Liver (tissue), 9 donors: ENCODE results near the gene TTC28. TPM values are rescaled to one million over a fixed set of nuclear protein-coding genes. Genes with fewer than 3 reads are reported as not detected.

Experiments
- DNase-seq: peaks from one replicate; pipeline ENCODE4 v3.0.0-alpha.2; 2017; ENCODE audit warnings: low spot score
- H3K27ac ChIP-seq, 2 donors: one replicate each; pipeline ENCODE4 v1.7.0; 2013; ENCODE audit warnings: inconsistent platforms in 2 of 2, low read length in 2 of 2, control low read depth in 1 of 2, low read depth in 1 of 2, mild to moderate bottlenecking in 1 of 2
- H3K27me3 ChIP-seq, 4 donors: one replicate each; pipeline versions ENCODE4 v1.6.1 to v1.7.0; 2013; ENCODE audit warnings: low read length in 3 of 4, inconsistent platforms in 1 of 4, mild to moderate bottlenecking in 1 of 4, moderate library complexity in 1 of 4; ENCODE audit not compliant: control insufficient read depth in 4 of 4, insufficient read depth in 4 of 4
- H3K36me3 ChIP-seq, 4 donors: one replicate each; pipeline versions ENCODE4 v1.6.1 to v1.7.0; 2013; ENCODE audit warnings: low read length in 3 of 4, mild to moderate bottlenecking in 3 of 4, low read depth in 1 of 4, moderate library complexity in 1 of 4; ENCODE audit not compliant: control insufficient read depth in 4 of 4, insufficient read depth in 3 of 4
- H3K4me1 ChIP-seq, 4 donors: one replicate each; pipeline versions ENCODE4 v1.6.1 to v1.7.0; 2013; ENCODE audit warnings: low read length in 3 of 4, mild to moderate bottlenecking in 3 of 4, moderate library complexity in 1 of 4; ENCODE audit not compliant: control insufficient read depth in 4 of 4, insufficient read depth in 4 of 4
- H3K4me3 ChIP-seq, 3 donors: one replicate each; pipeline versions ENCODE4 v1.6.1 to v1.7.0; 2013; ENCODE audit warnings: low read length in 3 of 3, control low read depth in 1 of 3, low read depth in 1 of 3, mild to moderate bottlenecking in 1 of 3
- H3K9ac ChIP-seq, 2 donors: one replicate each; pipeline ENCODE4 v1.7.0; 2013; ENCODE audit warnings: low read length in 2 of 2, mild to moderate bottlenecking in 2 of 2, moderate library complexity in 2 of 2, control low read depth in 1 of 2, low read depth in 1 of 2
- H3K9me3 ChIP-seq, 4 donors: one replicate each; pipeline versions ENCODE4 v1.6.1 to v1.7.0; 2013; ENCODE audit warnings: low read length in 3 of 4; ENCODE audit not compliant: control insufficient read depth in 4 of 4
- EGR1 ChIP-seq, 2 donors: IDR thresholded peaks; 2 replicates each; pipeline ENCODE4 v1.6.1; 2016 to 2018; ENCODE audit warnings: antibody characterized with exemption in 2 of 2, low read depth in 2 of 2
- FOXA1 ChIP-seq: IDR thresholded peaks from 2 replicates; pipeline ENCODE4 v1.6.1; 2016; ENCODE audit warnings: antibody characterized with exemption
- HNF4A ChIP-seq, 2 donors: conservative IDR thresholded peaks; 2 replicates each; pipeline ENCODE4 v1.6.1; 2016; ENCODE audit warnings: antibody characterized with exemption in 2 of 2, mild to moderate bottlenecking in 2 of 2
- HNF4G ChIP-seq: IDR thresholded peaks from 2 replicates; pipeline ENCODE4 v1.6.1; 2016; ENCODE audit warnings: antibody characterized with exemption
- JUND ChIP-seq, 2 donors: IDR thresholded peaks; 2 replicates each; pipeline ENCODE4 v1.6.1; 2016; ENCODE audit warnings: antibody characterized with exemption in 2 of 2
- NR2F2 ChIP-seq: IDR thresholded peaks from 2 replicates; pipeline ENCODE4 v1.6.1; 2016; ENCODE audit warnings: antibody characterized with exemption
- RAD21 ChIP-seq, 2 donors: IDR thresholded peaks; 2 replicates each; pipeline ENCODE4 v1.6.1; 2016; ENCODE audit warnings: antibody characterized with exemption in 2 of 2, mild to moderate bottlenecking in 2 of 2
- RXRA ChIP-seq, 2 donors: IDR thresholded peaks; 2 replicates each; pipeline ENCODE4 v1.6.1; 2017 to 2018; ENCODE audit warnings: antibody characterized with exemption in 2 of 2, mild to moderate bottlenecking in 1 of 2
- SP1 ChIP-seq: IDR thresholded peaks from 2 replicates; pipeline ENCODE4 v1.6.1; 2018; ENCODE audit warnings: antibody characterized with exemption, mild to moderate bottlenecking
- TAF1 ChIP-seq: conservative IDR thresholded peaks from 2 replicates; pipeline ENCODE4 v1.6.1; 2016; ENCODE audit warnings: antibody characterized with exemption, mild to moderate bottlenecking
- YY1 ChIP-seq: IDR thresholded peaks from 2 replicates; pipeline ENCODE4 v1.6.1; 2016; ENCODE audit warnings: antibody characterized with exemption, mild to moderate bottlenecking
- WGBS: extraction: QIAGEN DNeasy Blood & Tissue Kit; methylation state at CpG from one replicate; pipeline ENCODE4 v1.1.7; 2013; 5-methylcytosine and 5-hydroxymethylcytosine counted together
- polyA plus RNA-seq, 2 donors: library from polyadenylated mRNA; stranded (reverse) in 1 of 2; unstranded in 1 of 2; fragments of 200-250 nt in 1 of 2; fragments of >200 nt in 1 of 2; fragmentation: Nextera tagmentation in 1 of 2; extraction: Ambion mirVana in 1 of 2; gene quantifications; one replicate each; pipeline versions ENCODE4 v1.2.1 to v1.2.3, GENCODE V29; 2013 to 2015
- total RNA-seq, 2 donors: library from RNA; depleted of rRNA; stranded (reverse); fragments of >200 nt; gene quantifications; one replicate each; pipeline ENCODE4 v1.2.3, GENCODE V29; 2014
- TF ChIP-seq, protein P1 (sequence below): fragments of 150-350 bp; IDR thresholded peaks from 2 replicates; pipeline ENCODE4 v1.5.1; 2017; ENCODE audit warnings: improper control_type of control experiment, low read depth, low read length; ENCODE audit not compliant: missing input control
- TF ChIP-seq, protein P2 (sequence below): IDR thresholded peaks from 2 replicates; pipeline ENCODE4 v1.6.1; 2016; ENCODE audit warnings: antibody characterized with exemption
- TF ChIP-seq, protein P3 (sequence below): IDR thresholded peaks from 2 replicates; pipeline ENCODE4 v1.6.1; 2016; ENCODE audit warnings: antibody characterized with exemption
- TF ChIP-seq, protein P4 (sequence below): IDR thresholded peaks from 2 replicates; pipeline ENCODE4 v1.6.1; 2016; ENCODE audit warnings: antibody characterized with exemption, mild to moderate bottlenecking
- TF ChIP-seq, protein P5 (sequence below): IDR thresholded peaks from 2 replicates; pipeline ENCODE4 v1.6.1; 2016; ENCODE audit warnings: antibody characterized with exemption
- donor health status: healthy.
- donor health status: healthy.
- donor health status: healthy.
- donor health status: healthy.
- donor health status: healthy.

TTC28 gene
- total and polyA plus RNA-seq, 4 donors = 4.2 to 19.4 (median 5.9) TPM

DNA sequence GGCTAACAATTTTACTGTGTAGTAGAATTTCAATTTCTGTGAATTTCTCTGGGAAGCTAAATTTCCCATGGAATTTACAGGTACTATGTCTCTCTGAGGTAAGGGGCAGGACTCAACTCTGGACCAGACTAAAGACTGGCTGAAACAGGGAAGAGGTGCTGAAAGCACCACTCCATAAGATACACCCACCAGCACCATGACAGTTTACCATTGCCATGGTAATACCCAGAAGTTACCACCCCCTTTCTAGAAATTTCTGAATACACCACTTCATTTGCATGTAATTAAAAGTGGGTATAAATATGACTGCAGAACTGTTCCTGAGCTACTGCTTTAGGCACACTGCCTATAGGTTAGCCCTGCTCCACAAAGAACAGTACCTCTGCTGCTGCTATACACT, 274.1 kb downstream of the TTC28 start:
- Histone ChIP-seq H3K9ac (no peak overlapping the region), H3K4me3 (no peak overlapping the region), H3K36me3 (no peaks in the 10 kb centered on the region), H3K27ac (no peak overlapping the region), H3K27me3 (no peaks in the 10 kb centered on the region), H3K9me3 (no peaks in the 10 kb centered on the region), H3K4me1 (no peaks in the 10 kb centered on the region)
- DNase-seq = no peak
- TF ChIP-seq YY1 (no peak), EGR1 (IDR thresholded peaks at IDR 0.05; ENCODE audit: low read depth in 2 of 2) (no peak), TAF1 (no peak), FOXA1 (no peak), HNF4A (conservative IDR thresholded peaks at IDR 0.05) (no peak), NR2F2 (no peak), HNF4G (no peak), RXRA (IDR thresholded peaks at IDR 0.05) (no peak), RAD21 (IDR thresholded peaks at IDR 0.05) (no peak)
- TF ChIP-seq, protein P1, sequence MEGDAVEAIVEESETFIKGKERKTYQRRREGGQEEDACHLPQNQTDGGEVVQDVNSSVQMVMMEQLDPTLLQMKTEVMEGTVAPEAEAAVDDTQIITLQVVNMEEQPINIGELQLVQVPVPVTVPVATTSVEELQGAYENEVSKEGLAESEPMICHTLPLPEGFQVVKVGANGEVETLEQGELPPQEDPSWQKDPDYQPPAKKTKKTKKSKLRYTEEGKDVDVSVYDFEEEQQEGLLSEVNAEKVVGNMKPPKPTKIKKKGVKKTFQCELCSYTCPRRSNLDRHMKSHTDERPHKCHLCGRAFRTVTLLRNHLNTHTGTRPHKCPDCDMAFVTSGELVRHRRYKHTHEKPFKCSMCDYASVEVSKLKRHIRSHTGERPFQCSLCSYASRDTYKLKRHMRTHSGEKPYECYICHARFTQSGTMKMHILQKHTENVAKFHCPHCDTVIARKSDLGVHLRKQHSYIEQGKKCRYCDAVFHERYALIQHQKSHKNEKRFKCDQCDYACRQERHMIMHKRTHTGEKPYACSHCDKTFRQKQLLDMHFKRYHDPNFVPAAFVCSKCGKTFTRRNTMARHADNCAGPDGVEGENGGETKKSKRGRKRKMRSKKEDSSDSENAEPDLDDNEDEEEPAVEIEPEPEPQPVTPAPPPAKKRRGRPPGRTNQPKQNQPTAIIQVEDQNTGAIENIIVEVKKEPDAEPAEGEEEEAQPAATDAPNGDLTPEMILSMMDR = no peak
- TF ChIP-seq, protein P2, sequence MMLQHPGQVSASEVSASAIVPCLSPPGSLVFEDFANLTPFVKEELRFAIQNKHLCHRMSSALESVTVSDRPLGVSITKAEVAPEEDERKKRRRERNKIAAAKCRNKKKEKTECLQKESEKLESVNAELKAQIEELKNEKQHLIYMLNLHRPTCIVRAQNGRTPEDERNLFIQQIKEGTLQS = no peak
- TF ChIP-seq, protein P3, sequence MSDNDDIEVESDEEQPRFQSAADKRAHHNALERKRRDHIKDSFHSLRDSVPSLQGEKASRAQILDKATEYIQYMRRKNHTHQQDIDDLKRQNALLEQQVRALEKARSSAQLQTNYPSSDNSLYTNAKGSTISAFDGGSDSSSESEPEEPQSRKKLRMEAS = no peak

DNA sequence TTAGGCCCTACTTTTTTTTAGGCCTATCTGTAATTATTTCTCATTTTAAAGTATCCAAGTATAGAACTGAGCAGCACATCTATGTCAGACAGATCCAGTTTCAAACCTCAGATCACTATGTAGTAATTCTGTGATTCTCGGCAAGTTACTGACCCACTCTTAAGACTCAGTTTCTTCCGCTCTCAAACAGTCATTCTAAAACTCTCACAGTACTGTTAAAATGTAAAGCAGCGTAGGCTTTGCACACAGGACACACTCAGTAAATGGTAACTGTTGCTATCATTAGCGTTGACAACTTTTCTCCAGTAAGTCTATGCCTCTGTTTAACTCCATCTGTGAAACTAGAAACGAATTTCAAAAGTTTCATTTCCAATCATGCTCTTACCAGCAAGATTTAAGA, 277.1 kb downstream of the TTC28 start:
- no peak overlapping the region for H3K27ac ChIP-seq
- TF ChIP-seq HNF4G (no peak), HNF4A (conservative IDR thresholded peaks at IDR 0.05) (no peak)
- TF ChIP-seq, protein P4, sequence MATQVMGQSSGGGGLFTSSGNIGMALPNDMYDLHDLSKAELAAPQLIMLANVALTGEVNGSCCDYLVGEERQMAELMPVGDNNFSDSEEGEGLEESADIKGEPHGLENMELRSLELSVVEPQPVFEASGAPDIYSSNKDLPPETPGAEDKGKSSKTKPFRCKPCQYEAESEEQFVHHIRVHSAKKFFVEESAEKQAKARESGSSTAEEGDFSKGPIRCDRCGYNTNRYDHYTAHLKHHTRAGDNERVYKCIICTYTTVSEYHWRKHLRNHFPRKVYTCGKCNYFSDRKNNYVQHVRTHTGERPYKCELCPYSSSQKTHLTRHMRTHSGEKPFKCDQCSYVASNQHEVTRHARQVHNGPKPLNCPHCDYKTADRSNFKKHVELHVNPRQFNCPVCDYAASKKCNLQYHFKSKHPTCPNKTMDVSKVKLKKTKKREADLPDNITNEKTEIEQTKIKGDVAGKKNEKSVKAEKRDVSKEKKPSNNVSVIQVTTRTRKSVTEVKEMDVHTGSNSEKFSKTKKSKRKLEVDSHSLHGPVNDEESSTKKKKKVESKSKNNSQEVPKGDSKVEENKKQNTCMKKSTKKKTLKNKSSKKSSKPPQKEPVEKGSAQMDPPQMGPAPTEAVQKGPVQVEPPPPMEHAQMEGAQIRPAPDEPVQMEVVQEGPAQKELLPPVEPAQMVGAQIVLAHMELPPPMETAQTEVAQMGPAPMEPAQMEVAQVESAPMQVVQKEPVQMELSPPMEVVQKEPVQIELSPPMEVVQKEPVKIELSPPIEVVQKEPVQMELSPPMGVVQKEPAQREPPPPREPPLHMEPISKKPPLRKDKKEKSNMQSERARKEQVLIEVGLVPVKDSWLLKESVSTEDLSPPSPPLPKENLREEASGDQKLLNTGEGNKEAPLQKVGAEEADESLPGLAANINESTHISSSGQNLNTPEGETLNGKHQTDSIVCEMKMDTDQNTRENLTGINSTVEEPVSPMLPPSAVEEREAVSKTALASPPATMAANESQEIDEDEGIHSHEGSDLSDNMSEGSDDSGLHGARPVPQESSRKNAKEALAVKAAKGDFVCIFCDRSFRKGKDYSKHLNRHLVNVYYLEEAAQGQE = no peak
- no peaks in the 10 kb centered on the region for H3K36me3 ChIP-seq
- H3K4me1 ChIP-seq = peaks cover 0 to 7% (median 3%) of the 10 kb centered on the region in 4 donors
- no peak overlapping the region for H3K9ac ChIP-seq
- no peaks in the 10 kb centered on the region for H3K9me3 ChIP-seq
- 91% methylated on average over 5 of the region's 5 CpGs for WGBS
- DNase-seq = no peak
- H3K27me3 ChIP-seq = no peaks in the 10 kb centered on the region
- H3K4me3 ChIP-seq = no peak overlapping the region

DNA sequence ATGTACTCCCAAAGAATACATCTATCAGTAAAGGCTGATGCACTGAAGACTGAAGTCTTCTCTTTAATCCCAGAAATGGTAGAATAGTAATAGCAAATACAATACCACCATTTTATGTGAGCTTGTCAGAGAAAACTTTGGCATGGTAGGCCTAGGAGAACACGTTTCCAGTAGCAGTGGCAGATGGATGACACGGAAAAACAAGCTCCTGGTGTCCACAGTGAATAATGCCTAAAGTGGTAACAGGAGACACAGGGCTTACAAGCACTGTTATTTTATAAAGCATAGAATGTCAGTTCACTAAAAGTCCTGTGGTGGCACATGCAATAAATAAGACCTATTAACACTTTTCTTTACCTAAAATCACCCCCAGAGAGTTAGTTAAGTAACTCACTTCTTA, 277.6 kb downstream of the TTC28 start:
- Histone ChIP-seq H3K4me1 (peaks cover 0 to 7% (median 3%) of the 10 kb centered on the region in 4 donors), H3K4me3 (no peak overlapping the region), H3K27ac (no peak overlapping the region), H3K27me3 (no peaks in the 10 kb centered on the region), H3K36me3 (no peaks in the 10 kb centered on the region), H3K9ac (no peak overlapping the region), H3K9me3 (no peaks in the 10 kb centered on the region)
- no peak for DNase-seq
- 91% methylated on average over 2 of the region's 2 CpGs for WGBS
- TF ChIP-seq FOXA1 = no peak
- TF ChIP-seq YY1 = no peak
- no peak for TF ChIP-seq HNF4A (conservative IDR thresholded peaks at IDR 0.05)
- TF ChIP-seq RXRA (IDR thresholded peaks at IDR 0.05) = no peak
- TF ChIP-seq NR2F2 = no peak
- TF ChIP-seq, protein P4 = no peak
- TF ChIP-seq, protein P2 = no peak
- TF ChIP-seq, protein P5, sequence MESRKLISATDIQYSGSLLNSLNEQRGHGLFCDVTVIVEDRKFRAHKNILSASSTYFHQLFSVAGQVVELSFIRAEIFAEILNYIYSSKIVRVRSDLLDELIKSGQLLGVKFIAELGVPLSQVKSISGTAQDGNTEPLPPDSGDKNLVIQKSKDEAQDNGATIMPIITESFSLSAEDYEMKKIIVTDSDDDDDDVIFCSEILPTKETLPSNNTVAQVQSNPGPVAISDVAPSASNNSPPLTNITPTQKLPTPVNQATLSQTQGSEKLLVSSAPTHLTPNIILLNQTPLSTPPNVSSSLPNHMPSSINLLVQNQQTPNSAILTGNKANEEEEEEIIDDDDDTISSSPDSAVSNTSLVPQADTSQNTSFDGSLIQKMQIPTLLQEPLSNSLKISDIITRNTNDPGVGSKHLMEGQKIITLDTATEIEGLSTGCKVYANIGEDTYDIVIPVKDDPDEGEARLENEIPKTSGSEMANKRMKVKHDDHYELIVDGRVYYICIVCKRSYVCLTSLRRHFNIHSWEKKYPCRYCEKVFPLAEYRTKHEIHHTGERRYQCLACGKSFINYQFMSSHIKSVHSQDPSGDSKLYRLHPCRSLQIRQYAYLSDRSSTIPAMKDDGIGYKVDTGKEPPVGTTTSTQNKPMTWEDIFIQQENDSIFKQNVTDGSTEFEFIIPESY = no peak
- no peak for TF ChIP-seq JUND (IDR thresholded peaks at IDR 0.05)
- TF ChIP-seq HNF4G = no peak
- TF ChIP-seq TAF1 = no peak
- TF ChIP-seq SP1 = no peak
- no peak for TF ChIP-seq RAD21 (IDR thresholded peaks at IDR 0.05)
